ENCODE results near the gene TMEM45B. TPM values are rescaled to one million over a fixed set of nuclear protein-coding genes. Genes with fewer than 3 reads are reported as not detected.
"Not testable (repeated sequence)": the region's sequence is repeated elsewhere in the genome, so short reads cannot be mapped to it uniquely, and the experiment has no call there.

TMEM45B gene
- total and polyA plus RNA-seq, 2 experiments from 2014 or later = 0.11 to 0.38 TPM

DNA sequence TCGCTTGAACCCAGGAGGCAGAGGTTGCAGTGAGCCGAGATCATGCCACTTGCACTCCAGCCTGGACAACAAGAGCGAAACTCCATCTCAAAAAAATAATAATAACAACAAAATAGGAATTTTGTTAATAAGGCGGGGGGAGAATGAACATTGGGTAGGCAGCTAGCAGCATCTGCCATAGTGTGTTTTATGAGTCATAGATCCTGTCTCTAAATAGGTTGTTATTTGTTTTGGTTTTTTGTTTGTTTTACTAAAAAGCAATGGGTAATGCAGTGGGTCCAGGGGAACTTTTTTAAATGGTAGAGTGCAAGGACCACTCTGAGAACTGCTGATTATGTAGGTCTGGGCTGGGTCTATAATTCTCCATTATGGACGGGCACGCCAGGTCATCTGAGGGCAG lies 4.6 kb downstream of the TMEM45B start:
- not testable (repeated sequence) for H3K9me3 Mint-ChIP-seq

GRCh38 chr11:129823281-129823680 lies 7.6 kb downstream of the TMEM45B start:
- not testable (repeated sequence) for ATAC-seq; H3K27me3 Mint-ChIP-seq (ENCODE audit: insufficient read depth, low read depth, poor library complexity)

More for the DNA sequence above, 4.6 kb downstream of the TMEM45B start:
- peaks cover 24% of the 10 kb centered on the region for H3K27me3 Mint-ChIP-seq (ENCODE audit: insufficient read depth, low read depth, poor library complexity)
- H3F3A ChIP-seq (replicated peaks; ENCODE audit: low read depth); H3K4me1 Mint-ChIP-seq; H3K9me2 ChIP-seq (ENCODE audit: insufficient read depth); H3K4me3 ChIP-seq; DNase-seq (ENCODE audit: low spot score); ATAC-seq; H3K36me3 ChIP-seq (ENCODE audit: insufficient read depth); H3K27ac Mint-ChIP-seq; H2AFZ ChIP-seq; H3K4me2 ChIP-seq; H3K79me2 ChIP-seq (replicated peaks; ENCODE audit: insufficient read depth); H3K27ac ChIP-seq (ENCODE audit: low read depth); H3K36me3 Mint-ChIP-seq (ENCODE audit: low read depth); H4K20me1 ChIP-seq (replicated peaks; ENCODE audit: insufficient read depth); H3K4me1 ChIP-seq (ENCODE audit: insufficient read depth); H3K4me3 Mint-ChIP-seq: not testable (repeated sequence)
- H3K27me3 ChIP-seq (ENCODE audit: insufficient read depth) = peaks cover 35% of the 10 kb centered on the region

GRCh38 chr11:129823799-129824198 lies 8.2 kb downstream of the TMEM45B start:
- not testable (repeated sequence) for H3K9me3 Mint-ChIP-seq; H3K4me1 ChIP-seq (ENCODE audit: insufficient read depth); H3K27ac Mint-ChIP-seq; H3K27me3 ChIP-seq (ENCODE audit: insufficient read depth); H3K4me1 Mint-ChIP-seq; ATAC-seq; H3K36me3 Mint-ChIP-seq (ENCODE audit: low read depth); DNase-seq (ENCODE audit: low spot score); H3K4me3 ChIP-seq; H3K4me3 Mint-ChIP-seq; H3K9me2 ChIP-seq (ENCODE audit: insufficient read depth); H3K79me2 ChIP-seq (replicated peaks; ENCODE audit: insufficient read depth); H4K20me1 ChIP-seq (replicated peaks; ENCODE audit: insufficient read depth); H3K27ac ChIP-seq (ENCODE audit: low read depth); H3F3A ChIP-seq (replicated peaks; ENCODE audit: low read depth); H2AFZ ChIP-seq; H3K27me3 Mint-ChIP-seq (ENCODE audit: insufficient read depth, low read depth, poor library complexity); H3K4me2 ChIP-seq; H3K36me3 ChIP-seq (ENCODE audit: insufficient read depth)

More at GRCh38 chr11:129823281-129823680, 7.6 kb downstream of the TMEM45B start:
- H3K27ac Mint-ChIP-seq; H3K4me1 Mint-ChIP-seq; H3K4me2 ChIP-seq; H3K9me3 Mint-ChIP-seq; H3K27me3 ChIP-seq (ENCODE audit: insufficient read depth); H3K4me1 ChIP-seq (ENCODE audit: insufficient read depth); H3K9me2 ChIP-seq (ENCODE audit: insufficient read depth); H3F3A ChIP-seq (replicated peaks; ENCODE audit: low read depth); H3K4me3 ChIP-seq; H3K4me3 Mint-ChIP-seq; H3K36me3 Mint-ChIP-seq (ENCODE audit: low read depth); H3K79me2 ChIP-seq (replicated peaks; ENCODE audit: insufficient read depth); H3K27ac ChIP-seq (ENCODE audit: low read depth); H2AFZ ChIP-seq; H3K36me3 ChIP-seq (ENCODE audit: insufficient read depth); H4K20me1 ChIP-seq (replicated peaks; ENCODE audit: insufficient read depth); DNase-seq (ENCODE audit: low spot score): not testable (repeated sequence)

DNA sequence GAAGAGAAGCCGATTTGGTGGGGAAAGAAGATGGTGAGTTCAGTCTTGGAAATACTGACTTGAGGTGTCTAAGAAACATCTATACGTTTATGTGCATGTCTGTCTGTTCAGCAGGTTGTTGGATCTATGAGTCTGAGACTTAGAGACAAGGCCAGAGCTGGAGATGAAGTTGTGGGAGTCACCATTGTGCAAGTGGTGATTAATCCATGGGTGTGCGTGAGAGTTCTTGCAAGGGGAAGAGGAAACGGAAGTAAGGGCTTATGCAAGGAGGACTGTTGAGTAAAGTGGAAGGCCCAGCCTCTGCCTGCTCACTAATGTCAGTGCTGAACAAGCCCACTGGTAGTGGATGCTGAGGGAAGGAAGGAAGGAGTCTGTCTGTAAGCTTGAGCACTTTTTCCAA lies 9.7 kb downstream of the TMEM45B start:
- ATAC-seq (no peak), DNase-seq (ENCODE audit: low spot score) (no peak)
- no peaks in the 10 kb centered on the region for H3K9me2 ChIP-seq (ENCODE audit: insufficient read depth)

More for the DNA sequence above, 9.7 kb downstream of the TMEM45B start:
- H3F3A ChIP-seq (replicated peaks; ENCODE audit: low read depth) = no peaks in the 10 kb centered on the region
- peaks cover 3% of the 10 kb centered on the region for H3K27me3 Mint-ChIP-seq (ENCODE audit: insufficient read depth, low read depth, poor library complexity)
- no peaks in the 10 kb centered on the region for H3K4me1 Mint-ChIP-seq
- H2AFZ ChIP-seq = no peak overlapping the region
- H3K27ac ChIP-seq (ENCODE audit: low read depth) = no peak overlapping the region
- no peaks in the 10 kb centered on the region for H3K4me1 ChIP-seq (ENCODE audit: insufficient read depth)
- H3K36me3 ChIP-seq (ENCODE audit: insufficient read depth) = no peaks in the 10 kb centered on the region
- H3K27ac Mint-ChIP-seq = no peak overlapping the region
- no peak overlapping the region for H3K4me3 ChIP-seq
- no peaks in the 10 kb centered on the region for H3K27me3 ChIP-seq (ENCODE audit: insufficient read depth)
- H3K36me3 Mint-ChIP-seq (ENCODE audit: low read depth) = no peaks in the 10 kb centered on the region
- H3K4me3 Mint-ChIP-seq = no peak overlapping the region
- H3K79me2 ChIP-seq (replicated peaks; ENCODE audit: insufficient read depth) = no peaks in the 10 kb centered on the region
- no peaks in the 10 kb centered on the region for H4K20me1 ChIP-seq (replicated peaks; ENCODE audit: insufficient read depth)
- no peak overlapping the region for H3K4me2 ChIP-seq
- no peak for TF ChIP-seq JUNB (IDR thresholded peaks at IDR 0.05; ENCODE audit: unreplicated experiment)
- no peak for TF ChIP-seq ZNF114 (CRISPR knock-in tag; IDR thresholded peaks at IDR 0.05)
- TF ChIP-seq EZH2 (IDR thresholded peaks at IDR 0.05; ENCODE audit: low read depth, unreplicated experiment) = no peak
- no peak for TF ChIP-seq ZNF331 (CRISPR knock-in tag; IDR thresholded peaks at IDR 0.05; ENCODE audit: low read depth)
- no peak for TF ChIP-seq NANOG (IDR thresholded peaks at IDR 0.05; ENCODE audit: borderline replicate concordance)
- H3K9me3 Mint-ChIP-seq = peaks cover 7% of the 10 kb centered on the region; the same call in 2 of the 3 replicates

All from GM23338 (cell line).